ENCODE data around the gene LCE2A. TPM values are rescaled to one million over a fixed set of nuclear protein-coding genes. Genes with fewer than 3 reads are reported as not detected.

LCE2A gene
- total and polyA plus RNA-seq, 9 of the 15 experiments (the other 6 are each of a cell fraction or from before 2014, with no cell fraction given) = not detected

DNA sequence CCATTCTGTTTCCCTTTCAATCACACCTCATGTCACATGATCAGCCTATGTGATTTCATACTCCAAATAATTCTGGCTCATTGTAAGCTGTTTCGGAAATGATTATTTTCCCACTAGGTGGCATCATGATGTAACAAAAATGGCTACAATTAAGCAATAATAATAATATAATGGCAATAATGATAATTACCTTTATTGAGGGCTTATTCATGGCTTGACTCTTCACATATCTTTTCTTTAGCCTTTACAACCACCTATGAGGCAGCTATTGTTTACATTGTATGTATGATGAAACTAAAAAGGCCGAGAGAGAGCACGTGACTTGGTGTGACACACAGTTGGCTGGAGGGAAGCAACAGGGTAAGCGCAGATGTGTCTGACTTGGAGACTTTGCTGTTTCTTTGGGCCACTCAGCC is 47.2 kb downstream of the LCE2A start (continued):
- TF ChIP-seq, protein P1, sequence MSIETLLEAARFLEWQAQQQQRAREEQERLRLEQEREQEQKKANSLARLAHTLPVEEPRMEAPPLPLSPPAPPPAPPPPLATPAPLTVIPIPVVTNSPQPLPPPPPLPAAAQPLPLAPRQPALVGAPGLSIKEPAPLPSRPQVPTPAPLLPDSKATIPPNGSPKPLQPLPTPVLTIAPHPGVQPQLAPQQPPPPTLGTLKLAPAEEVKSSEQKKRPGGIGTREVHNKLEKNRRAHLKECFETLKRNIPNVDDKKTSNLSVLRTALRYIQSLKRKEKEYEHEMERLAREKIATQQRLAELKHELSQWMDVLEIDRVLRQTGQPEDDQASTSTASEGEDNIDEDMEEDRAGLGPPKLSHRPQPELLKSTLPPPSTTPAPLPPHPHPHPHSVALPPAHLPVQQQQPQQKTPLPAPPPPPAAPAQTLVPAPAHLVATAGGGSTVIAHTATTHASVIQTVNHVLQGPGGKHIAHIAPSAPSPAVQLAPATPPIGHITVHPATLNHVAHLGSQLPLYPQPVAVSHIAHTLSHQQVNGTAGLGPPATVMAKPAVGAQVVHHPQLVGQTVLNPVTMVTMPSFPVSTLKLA (conservative IDR thresholded peaks at IDR 0.05) = no peak
- no peak for TF ChIP-seq BCOR (IDR thresholded peaks at IDR 0.05)
- TF ChIP-seq HMG20B (CRISPR knock-in tag; IDR thresholded peaks at IDR 0.05) = no peak
- TF ChIP-seq EGR1 (conservative IDR thresholded peaks at IDR 0.05) = no peak
- TF ChIP-seq EP300 (IDR thresholded peaks at IDR 0.05; ENCODE audit: low read length) = no peak
- TF ChIP-seq KAT7 (CRISPR knock-in tag; IDR thresholded peaks at IDR 0.05; ENCODE audit: borderline replicate concordance) = no peak
- TF ChIP-seq CEBPB (tag; IDR thresholded peaks at IDR 0.05) = peak; percentile 75
- no peak for TF ChIP-seq TBL1XR1 (IDR thresholded peaks at IDR 0.05; ENCODE audit: low read length in 2 of 2)
- TF ChIP-seq, protein P2, sequence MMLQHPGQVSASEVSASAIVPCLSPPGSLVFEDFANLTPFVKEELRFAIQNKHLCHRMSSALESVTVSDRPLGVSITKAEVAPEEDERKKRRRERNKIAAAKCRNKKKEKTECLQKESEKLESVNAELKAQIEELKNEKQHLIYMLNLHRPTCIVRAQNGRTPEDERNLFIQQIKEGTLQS (IDR thresholded peaks at IDR 0.05) = peak; percentile 73
- TF ChIP-seq, protein P2 (CRISPR knock-in tag; conservative IDR thresholded peaks at IDR 0.05) = no peak
- TF ChIP-seq, protein P3, sequence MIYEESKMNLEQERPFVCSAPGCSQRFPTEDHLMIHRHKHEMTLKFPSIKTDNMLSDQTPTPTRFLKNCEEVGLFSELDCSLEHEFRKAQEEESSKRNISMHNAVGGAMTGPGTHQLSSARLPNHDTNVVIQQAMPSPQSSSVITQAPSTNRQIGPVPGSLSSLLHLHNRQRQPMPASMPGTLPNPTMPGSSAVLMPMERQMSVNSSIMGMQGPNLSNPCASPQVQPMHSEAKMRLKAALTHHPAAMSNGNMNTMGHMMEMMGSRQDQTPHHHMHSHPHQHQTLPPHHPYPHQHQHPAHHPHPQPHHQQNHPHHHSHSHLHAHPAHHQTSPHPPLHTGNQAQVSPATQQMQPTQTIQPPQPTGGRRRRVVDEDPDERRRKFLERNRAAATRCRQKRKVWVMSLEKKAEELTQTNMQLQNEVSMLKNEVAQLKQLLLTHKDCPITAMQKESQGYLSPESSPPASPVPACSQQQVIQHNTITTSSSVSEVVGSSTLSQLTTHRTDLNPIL (CRISPR knock-in tag; IDR thresholded peaks at IDR 0.05) = no peak
- TF ChIP-seq, protein P4, sequence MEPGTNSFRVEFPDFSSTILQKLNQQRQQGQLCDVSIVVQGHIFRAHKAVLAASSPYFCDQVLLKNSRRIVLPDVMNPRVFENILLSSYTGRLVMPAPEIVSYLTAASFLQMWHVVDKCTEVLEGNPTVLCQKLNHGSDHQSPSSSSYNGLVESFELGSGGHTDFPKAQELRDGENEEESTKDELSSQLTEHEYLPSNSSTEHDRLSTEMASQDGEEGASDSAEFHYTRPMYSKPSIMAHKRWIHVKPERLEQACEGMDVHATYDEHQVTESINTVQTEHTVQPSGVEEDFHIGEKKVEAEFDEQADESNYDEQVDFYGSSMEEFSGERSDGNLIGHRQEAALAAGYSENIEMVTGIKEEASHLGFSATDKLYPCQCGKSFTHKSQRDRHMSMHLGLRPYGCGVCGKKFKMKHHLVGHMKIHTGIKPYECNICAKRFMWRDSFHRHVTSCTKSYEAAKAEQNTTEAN (CRISPR knock-in tag; IDR thresholded peaks at IDR 0.05) = no peak
- TF ChIP-seq ILF3 (IDR thresholded peaks at IDR 0.05; ENCODE audit: borderline replicate concordance) = no peak
- TF ChIP-seq, protein P5, sequence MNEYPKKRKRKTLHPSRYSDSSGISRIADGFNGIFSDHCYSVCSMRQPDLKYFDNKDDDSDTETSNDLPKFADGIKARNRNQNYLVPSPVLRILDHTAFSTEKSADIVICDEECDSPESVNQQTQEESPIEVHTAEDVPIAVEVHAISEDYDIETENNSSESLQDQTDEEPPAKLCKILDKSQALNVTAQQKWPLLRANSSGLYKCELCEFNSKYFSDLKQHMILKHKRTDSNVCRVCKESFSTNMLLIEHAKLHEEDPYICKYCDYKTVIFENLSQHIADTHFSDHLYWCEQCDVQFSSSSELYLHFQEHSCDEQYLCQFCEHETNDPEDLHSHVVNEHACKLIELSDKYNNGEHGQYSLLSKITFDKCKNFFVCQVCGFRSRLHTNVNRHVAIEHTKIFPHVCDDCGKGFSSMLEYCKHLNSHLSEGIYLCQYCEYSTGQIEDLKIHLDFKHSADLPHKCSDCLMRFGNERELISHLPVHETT (CRISPR knock-in tag; conservative IDR thresholded peaks at IDR 0.05 in 1 of 2, IDR thresholded peaks at IDR 0.05 in 1 of 2) = no peak
- TF ChIP-seq CBFA2T2 (conservative IDR thresholded peaks at IDR 0.05) = 0 out of 2 replicates have a peak, but pooled peaks have one; percentile 18

All from K562 (cell line).